NCI-H446 (cell line): ENCODE results near the gene DNAH14.
"Not testable (repeated sequence)": the region's sequence is repeated elsewhere in the genome, so short reads cannot be mapped to it uniquely, and the experiment has no call there.

Experiments
- DNase-seq, 2 experiments: peaks; one replicate each; lab custom pipeline; 2025; lab: John Stamatoyannopoulos, UW

The DNAH14 gene

DNA sequence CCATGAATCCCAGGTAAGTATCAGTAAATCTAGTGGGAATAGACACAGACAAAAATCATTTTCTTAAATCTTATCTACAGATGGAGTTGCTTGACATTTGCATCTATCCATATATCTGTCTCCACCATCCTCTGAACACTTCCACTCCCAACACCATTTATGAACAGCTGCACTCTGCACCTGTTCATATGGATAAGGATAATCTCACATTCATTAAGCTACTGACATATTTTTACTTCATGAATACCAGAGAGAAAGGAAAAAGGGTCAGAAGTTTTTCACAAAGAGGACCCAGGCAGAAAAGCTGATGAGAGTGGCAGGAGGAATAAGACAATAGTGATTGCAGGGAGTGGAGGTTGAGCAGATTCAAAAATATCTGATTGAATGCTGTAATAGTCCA is 222.6 kb downstream of the DNAH14 start:
- DNase-seq = no peak

DNA sequence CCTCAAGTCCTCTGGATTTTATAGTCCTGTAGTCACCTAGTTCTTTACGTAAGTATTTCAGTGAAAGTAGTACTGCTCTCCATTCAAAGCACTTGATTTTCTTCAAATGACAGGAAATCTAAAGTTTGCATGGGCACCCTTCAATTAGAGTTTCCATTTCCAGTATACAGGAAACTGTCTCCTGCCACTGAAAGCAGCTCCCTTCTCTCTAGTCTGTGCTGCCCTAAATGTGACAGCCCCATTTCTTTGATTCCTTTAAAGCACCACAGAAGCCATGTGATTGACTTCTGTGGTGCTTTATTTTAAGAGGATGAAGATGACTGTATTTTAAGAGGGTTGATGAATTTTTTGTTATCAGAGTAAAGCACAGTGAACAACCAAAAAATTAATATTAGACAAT is 226.1 kb downstream of the DNAH14 start:
- no peak for DNase-seq

DNA sequence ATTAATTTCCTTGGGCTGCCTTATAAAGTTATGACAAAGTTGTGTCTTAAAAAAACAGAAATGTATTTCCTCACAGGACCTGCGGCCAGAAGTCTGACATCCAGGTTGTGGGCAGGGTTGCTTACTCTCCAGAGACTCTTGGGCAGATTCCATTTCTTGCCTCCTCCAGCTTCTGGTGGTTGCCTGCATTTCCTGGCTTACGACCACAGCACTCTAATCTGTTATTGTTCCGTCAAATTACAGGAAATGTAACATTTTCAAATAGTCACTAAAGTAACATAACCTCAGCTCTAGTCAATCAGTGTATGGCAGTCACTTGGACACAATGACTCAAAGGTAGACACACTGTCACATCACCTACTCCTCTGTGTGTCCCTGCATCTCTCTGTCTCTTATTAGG is 226.8 kb downstream of the DNAH14 start:
- DNase-seq = no peak

GRCh38 chr1:225158291-225158690 is 228.8 kb downstream of the DNAH14 start:
- DNase-seq = no peak

DNA sequence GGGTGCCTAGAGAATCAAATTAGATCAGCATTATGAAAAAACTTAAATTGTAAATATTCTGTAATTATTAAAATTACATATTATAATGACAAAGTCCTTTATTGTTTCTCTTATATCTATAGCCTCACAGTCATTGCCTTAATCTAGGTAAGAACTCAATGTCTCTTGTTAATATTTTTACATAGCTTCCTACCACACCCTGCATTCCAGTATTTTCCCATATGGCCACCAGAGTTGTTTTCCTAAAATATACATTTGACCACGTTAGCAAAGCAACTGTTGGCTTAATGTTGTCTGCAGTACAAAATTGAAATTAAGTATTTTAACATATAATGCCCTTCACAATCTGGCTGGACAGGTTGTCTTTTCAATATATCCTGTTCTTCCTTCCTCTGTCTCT is 230.3 kb downstream of the DNAH14 start:
- DNase-seq = no peak

DNA sequence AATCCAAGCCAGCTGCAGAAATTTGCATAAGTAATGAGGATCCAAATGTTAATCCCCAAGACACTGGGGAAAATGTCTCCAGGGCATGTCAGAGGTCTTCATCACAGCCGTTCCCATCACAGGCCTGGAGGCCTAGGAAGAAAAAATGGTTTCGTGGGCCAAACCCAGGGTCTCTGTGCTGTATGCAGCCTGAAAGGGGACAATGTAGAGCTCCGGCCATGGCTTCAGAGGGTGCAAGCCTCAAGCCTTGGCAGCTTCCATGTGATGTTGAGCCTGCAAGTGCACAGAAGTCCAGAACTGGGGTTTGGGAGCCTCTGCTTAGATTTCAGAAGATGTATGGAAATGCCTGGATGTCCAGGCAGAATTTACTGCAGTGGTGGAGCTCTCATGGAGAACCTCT is 247.9 kb downstream of the DNAH14 start:
- not testable (repeated sequence) for DNase-seq

DNA sequence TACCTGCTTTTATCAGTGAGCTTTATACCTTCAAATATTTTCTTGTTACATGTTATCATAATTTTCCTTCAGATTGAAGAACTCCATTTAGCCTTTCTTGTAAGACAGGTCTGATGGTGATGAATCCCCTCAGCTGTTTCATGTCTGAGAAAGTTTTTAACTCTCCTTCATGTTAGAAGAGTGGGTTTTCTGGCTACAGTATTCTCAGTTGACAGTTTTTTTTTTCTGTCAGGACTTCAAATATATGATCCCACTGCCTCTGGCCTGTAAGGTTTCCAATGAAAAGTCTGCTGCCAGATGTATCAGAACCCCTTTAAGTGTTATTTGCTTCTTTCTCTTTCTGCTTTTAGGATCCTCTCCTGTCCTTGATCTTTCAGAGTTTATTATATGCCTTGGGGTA is 250.2 kb downstream of the DNAH14 start:
- no peak for DNase-seq

- no peak for DNase-seq
Measured at GRCh38 chr1:225182716-225183115, 253.2 kb downstream of the DNAH14 start.

DNA sequence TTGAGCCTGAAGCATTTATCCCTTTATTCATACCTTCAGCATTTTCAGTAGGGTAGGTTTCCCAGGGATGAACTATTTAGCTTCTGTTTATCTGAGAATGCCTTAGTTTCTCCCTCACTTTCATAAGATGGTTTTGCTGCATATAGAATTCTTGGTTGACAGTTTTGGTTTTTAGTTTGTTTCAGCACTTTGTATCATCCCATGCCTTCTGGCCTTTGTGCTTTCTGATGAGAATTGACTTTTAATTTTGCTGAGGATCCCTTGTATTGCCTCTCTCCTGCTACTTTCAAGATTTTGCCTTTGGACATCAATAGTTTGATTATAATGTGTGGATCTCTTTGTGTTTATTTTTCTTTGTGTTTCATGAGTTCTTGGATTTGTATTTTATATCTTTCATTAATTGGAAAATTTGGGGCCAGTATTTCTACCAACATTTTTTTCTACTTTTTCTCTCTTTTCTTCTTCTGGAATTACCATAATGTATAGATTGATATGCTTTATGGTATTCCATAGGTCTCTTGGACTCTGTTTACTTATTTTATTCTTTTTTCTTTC is 261.8 kb downstream of the DNAH14 start:
- no peak for DNase-seq

GRCh38 chr1:225201447-225201846 is 272.0 kb downstream of the DNAH14 start:
- DNase-seq = no peak

DNA sequence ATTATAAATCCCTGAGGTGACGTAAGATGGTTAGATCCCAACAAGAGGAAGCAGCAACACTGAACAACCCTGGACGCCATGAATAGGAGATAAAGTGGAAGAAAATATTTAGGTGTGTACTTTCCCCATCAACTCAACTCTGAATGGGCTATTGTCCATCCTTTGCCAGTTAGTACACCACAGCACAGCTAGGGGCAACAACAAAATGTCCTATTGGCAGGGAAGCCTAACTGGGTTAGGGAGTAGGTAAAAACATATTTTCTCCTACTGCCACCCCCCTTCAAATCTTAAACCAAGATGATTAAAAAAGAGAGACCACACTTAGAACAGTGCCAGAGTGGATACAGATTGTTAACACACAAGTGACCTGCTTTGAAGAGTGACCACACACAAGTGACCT is 278.3 kb downstream of the DNAH14 start:
- DNase-seq = no peak

DNA sequence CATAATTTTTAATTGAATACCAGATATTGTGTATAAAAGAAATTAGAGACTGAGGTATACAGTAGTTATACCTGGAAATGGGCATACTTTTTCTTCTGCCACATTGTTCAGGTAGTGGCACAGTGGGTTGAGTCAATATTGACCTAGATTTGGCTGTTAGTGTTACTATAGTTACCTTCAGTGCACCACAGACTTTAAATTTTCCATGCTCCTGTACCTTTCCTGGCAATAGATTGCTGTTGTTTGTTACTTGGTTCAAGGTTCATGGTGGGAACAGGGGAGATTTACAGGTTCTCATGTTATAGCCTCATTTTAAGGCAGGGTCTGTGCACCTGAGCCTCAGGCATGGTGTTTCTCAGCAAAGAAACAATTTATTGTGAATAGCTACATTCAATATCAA is 279.7 kb downstream of the DNAH14 start:
- no peak for DNase-seq

- not testable (repeated sequence) for DNase-seq
Measured at GRCh38 chr1:225210180-225210579, 280.7 kb downstream of the DNAH14 start.

DNA sequence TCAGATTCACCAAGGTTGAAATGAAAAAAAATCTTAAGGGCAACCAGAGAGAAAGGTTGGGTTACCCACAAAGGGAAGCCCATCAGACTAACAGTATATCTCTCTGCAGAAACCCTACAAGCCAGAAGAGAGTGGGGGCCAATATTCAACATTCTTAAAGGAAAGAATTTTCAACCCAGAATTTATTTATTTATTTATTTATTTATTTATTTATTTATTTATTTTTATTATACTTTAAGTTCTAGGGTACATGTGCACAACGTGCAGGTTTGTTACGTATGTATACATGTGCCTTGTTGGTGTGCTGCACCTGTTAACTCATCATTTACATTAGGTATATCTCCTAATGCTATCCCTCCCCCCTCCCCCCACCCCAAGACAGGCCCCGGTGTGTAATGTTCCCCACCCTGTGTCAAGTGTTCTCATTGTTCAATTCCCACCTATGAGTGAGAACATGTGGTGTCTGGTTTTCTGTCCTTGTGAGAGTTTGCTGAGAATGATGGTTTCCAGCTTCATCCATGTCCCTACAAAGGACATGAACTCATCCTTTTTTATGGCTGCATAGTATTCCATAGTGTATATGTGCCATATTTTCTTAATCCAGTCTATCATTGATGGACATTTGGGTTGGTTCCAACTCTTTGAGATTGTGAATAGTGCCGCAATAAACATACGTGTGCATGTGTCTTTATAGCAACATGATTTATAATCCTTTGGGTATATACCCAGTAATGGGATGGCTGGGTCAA is 282.4 kb downstream of the DNAH14 start:
- DNase-seq = not testable (repeated sequence)

DNA sequence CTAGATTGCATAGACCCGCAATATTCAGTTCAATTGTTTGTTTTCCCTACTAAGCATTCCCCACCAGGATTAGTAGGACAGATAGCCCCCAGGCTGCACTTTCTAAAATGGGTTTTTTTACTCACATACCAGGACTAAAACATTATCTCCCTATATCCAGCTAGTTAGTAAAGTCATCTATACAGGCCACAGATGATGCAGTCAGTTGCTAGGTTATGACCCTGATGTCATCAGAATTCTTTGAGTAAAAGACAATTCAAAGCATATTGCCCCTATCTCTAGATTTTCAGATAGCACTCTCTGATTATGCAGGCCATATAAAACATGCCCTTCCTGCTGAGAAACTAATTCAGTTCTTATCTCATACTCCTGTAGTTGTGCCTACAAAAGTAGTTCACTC is 294.8 kb downstream of the DNAH14 start:
- DNase-seq = no peak

GRCh38 chr1:225225681-225226080 is 296.2 kb downstream of the DNAH14 start:
- no peak for DNase-seq

GRCh38 chr1:225228871-225229303 is 299.4 kb downstream of the DNAH14 start:
- DNase-seq = no peak

DNA sequence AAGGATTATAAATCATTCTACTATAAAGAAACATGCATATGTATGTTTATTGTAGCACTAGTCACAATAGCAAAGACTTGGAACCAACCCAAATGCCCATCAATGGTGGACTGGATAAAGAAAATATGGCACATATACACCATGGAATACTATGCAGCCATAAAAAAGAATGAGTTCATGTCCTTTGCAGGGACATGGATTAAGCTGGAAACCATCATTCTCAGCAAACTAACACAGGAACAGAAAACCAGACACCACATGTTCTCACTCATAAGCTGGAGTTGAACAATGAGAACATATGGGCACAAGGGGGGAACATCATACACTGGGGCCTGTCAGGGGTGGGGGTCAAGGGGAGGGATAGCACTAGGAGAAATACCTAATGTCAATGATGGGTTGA is 300.0 kb downstream of the DNAH14 start:
- not testable (repeated sequence) for DNase-seq

DNA sequence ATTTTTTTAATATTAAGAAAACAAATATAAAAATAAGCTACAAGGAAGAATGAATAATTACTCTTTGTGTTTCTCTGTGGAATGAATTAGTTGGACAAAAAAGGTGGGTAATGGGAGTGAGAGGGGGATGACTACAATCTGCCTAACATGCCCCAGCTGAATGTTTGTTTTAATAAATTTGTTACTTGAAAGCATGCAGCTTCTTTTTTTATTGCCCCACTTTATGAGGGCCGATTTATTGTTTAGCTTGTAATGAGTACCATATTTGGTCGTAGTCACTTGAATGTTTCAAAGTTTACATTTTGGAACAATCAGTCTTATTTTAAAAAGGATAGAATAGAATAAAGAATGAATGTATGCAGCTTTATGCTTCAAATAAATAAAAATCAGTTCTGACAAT is 301.0 kb downstream of the DNAH14 start:
- DNase-seq = no peak

- DNase-seq = not testable (repeated sequence)
Measured at GRCh38 chr1:225232930-225233329, 303.5 kb downstream of the DNAH14 start.

DNA sequence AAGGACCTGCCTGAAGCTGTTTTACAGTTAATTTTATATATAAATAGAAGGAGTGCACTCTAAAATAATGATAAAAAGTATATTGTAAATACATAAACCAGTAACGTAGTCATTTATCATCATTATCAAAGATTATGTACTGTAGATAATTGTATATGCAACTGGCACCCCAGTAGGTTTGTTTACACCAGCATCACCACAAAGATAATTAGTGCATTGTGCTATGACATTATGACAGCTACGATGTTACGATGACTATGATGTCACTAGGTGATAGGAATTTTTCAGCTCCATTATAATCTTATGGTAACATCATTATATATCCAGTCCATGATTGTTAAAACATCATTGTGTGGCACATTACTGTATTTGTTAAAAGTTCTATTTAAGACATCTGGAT is 313.1 kb downstream of the DNAH14 start:
- DNase-seq = no peak

GRCh38 chr1:225250432-225250831 is 321.0 kb downstream of the DNAH14 start:
- DNase-seq = no peak

DNA sequence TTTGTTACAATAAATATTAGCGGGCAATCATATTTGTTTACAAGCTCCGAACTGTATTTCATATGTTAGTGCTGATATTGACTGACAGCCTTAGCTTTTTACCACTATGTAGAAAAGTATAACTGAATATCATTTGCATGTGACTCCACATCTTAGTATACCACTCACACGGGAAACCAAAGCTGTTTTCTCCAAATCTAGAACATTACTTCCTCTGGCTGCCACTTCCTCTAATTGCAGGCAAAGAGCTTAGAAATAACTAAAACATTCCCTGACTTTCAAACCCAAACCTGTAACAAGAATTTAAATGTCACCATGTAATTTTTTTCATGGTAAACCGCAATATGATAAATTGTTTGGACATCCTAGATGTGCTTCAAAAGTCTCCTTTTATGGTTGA is 323.7 kb downstream of the DNAH14 start:
- DNase-seq = no peak

GRCh38 chr1:225253784-225254183 is 324.3 kb downstream of the DNAH14 start:
- DNase-seq = no peak
